ENCODE measurements around the gene FAU. TPM values are rescaled to one million over a fixed set of nuclear protein-coding genes. Genes with fewer than 3 reads are reported as not detected.

Gene FAU
- total and polyA plus RNA-seq, 10 of the 15 experiments (the other 5 are each of a cell fraction or from before 2014, with no cell fraction given) = 332 to 1,347 (median 990) TPM

GRCh38 chr11:65134952-65135632, 13.2 kb upstream of the FAU start:
- peak overlapping the region; percentile 99 for H3K27ac ChIP-seq (ENCODE audit: control insufficient read depth, insufficient read depth)
- SMC1A ChIA-PET (ENCODE audit: uncharacterized antibody, unreplicated experiment) = interaction anchor here (0.7 to 2.4 kb wide), 12 partner anchors 10 to 287 kb away, joined by 3 to 13 read pairs (median 6); partner anchors contain the start of genes FAU, MRPL49 and ZNHIT2
- peak overlapping the region; percentile 99 for H3K4me3 ChIP-seq
- DNase-seq (ENCODE audit: low read depth, low spot score) = no peak
- 0 out of 2 replicates have a peak, but pooled peaks cover 4% of the 10 kb centered on the region for H4K20me1 ChIP-seq (ENCODE audit: control insufficient read depth, insufficient read depth)
- POLR2A ChIA-PET = interaction anchor here (0.6 to 3.1 kb wide), 24 partner anchors 9 to 356 kb away, joined by 3 to 28 read pairs (median 4); partner anchors contain the start of genes CAPN1, CDCA5, FAU and MRPL49
- H3K4me1 ChIP-seq (ENCODE audit: control insufficient read depth, insufficient read depth, low read length) = peaks cover 21% of the 10 kb centered on the region
- peak overlapping the region; percentile 96 for H3K9ac ChIP-seq (ENCODE audit: control insufficient read depth, insufficient read depth, low read length)
- H3K27me3 ChIP-seq (replicated peaks in 1 of 2; ENCODE audit: control insufficient read depth in 2 of 2, insufficient read depth in 2 of 2, low read length in 1 of 2) = no peaks in the 10 kb centered on the region
- FAIRE-seq = peak; percentile 96
- peak overlapping the region; percentile 97 for H2AFZ ChIP-seq (ENCODE audit: control insufficient read depth, low read depth, low read length)
- in situ Hi-C loops (cut with MboI) = no loop called here
- 2% methylated on average over 24 of the region's 24 CpGs for WGBS (ENCODE audit: insufficient coverage, insufficient replicate concordance, low lambda C conversion rate, missing lambda C conversion rate)
- peak; percentile 91 for ATAC-seq
- H3K36me3 ChIP-seq (ENCODE audit: control insufficient read depth in 2 of 2, insufficient read depth in 2 of 2, low read length in 1 of 2) = peaks cover 10 to 13% of the 10 kb centered on the region in 2 experiments; a peak in 3 of 4 replicates
- intact Hi-C loops (cut with micrococcal nuclease; ENCODE audit: unreplicated experiment) = loop anchor here (5.0 to 10.0 kb wide), 2 partner anchors 47 to 120 kb away; partner anchors contain the start of gene CAPN1
- RAD21 ChIA-PET (ENCODE audit: unreplicated experiment) = interaction anchor here (0.5 to 3.0 kb wide), 11 partner anchors 12 to 287 kb away, joined by 3 to 25 read pairs (median 4); partner anchors contain the start of genes ARL2, CAPN1, DPF2 and FAU
- CTCF ChIA-PET = interaction anchor here (0.6 to 6.7 kb wide), 12 partner anchors 11 to 290 kb away, joined by 3 to 40 read pairs (median 5); partner anchors contain the start of genes CAPN1, CDC42BPG, CDC42EP2 and FAU
- peak overlapping the region; percentile 98 for H3K4me2 ChIP-seq (ENCODE audit: control insufficient read depth, insufficient read depth)
- TSS peak; percentile 93 for BruUV-seq (replicated peaks)
- peaks cover 44% of the 10 kb centered on the region for H3K79me2 ChIP-seq (ENCODE audit: control insufficient read depth, insufficient read depth, low read length)
- H3K9me3 ChIP-seq (replicated peaks; ENCODE audit: control insufficient read depth, insufficient read depth, low read length) = no peaks in the 10 kb centered on the region
- TF ChIP-seq LARP7 (IDR thresholded peaks at IDR 0.05) = peak; percentile 57; the same call in 1 of the 2 replicates
- TF ChIP-seq, protein P1, sequence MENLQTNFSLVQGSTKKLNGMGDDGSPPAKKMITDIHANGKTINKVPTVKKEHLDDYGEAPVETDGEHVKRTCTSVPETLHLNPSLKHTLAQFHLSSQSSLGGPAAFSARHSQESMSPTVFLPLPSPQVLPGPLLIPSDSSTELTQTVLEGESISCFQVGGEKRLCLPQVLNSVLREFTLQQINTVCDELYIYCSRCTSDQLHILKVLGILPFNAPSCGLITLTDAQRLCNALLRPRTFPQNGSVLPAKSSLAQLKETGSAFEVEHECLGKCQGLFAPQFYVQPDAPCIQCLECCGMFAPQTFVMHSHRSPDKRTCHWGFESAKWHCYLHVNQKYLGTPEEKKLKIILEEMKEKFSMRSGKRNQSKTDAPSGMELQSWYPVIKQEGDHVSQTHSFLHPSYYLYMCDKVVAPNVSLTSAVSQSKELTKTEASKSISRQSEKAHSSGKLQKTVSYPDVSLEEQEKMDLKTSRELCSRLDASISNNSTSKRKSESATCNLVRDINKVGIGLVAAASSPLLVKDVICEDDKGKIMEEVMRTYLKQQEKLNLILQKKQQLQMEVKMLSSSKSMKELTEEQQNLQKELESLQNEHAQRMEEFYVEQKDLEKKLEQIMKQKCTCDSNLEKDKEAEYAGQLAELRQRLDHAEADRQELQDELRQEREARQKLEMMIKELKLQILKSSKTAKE (IDR thresholded peaks at IDR 0.05; ENCODE audit: low read depth, poor library complexity, severe bottlenecking) = peak; percentile 98
- peak; percentile 73 for TF ChIP-seq POLR2A (IDR thresholded peaks at IDR 0.05; ENCODE audit: low read depth, low read length)
- TF ChIP-seq, protein P2, sequence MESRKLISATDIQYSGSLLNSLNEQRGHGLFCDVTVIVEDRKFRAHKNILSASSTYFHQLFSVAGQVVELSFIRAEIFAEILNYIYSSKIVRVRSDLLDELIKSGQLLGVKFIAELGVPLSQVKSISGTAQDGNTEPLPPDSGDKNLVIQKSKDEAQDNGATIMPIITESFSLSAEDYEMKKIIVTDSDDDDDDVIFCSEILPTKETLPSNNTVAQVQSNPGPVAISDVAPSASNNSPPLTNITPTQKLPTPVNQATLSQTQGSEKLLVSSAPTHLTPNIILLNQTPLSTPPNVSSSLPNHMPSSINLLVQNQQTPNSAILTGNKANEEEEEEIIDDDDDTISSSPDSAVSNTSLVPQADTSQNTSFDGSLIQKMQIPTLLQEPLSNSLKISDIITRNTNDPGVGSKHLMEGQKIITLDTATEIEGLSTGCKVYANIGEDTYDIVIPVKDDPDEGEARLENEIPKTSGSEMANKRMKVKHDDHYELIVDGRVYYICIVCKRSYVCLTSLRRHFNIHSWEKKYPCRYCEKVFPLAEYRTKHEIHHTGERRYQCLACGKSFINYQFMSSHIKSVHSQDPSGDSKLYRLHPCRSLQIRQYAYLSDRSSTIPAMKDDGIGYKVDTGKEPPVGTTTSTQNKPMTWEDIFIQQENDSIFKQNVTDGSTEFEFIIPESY (IDR thresholded peaks at IDR 0.05) = no peak
- TF ChIP-seq PAX5 (IDR thresholded peaks at IDR 0.05; ENCODE audit: borderline replicate concordance, low read depth, low read length) = peak; percentile 50; the same call in 1 of the 2 replicates
- no peak for TF ChIP-seq DPF2 (IDR thresholded peaks at IDR 0.05)
- TF ChIP-seq, protein P3, sequence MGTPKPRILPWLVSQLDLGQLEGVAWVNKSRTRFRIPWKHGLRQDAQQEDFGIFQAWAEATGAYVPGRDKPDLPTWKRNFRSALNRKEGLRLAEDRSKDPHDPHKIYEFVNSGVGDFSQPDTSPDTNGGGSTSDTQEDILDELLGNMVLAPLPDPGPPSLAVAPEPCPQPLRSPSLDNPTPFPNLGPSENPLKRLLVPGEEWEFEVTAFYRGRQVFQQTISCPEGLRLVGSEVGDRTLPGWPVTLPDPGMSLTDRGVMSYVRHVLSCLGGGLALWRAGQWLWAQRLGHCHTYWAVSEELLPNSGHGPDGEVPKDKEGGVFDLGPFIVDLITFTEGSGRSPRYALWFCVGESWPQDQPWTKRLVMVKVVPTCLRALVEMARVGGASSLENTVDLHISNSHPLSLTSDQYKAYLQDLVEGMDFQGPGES (IDR thresholded peaks at IDR 0.05) = peak; percentile 72; the same call in 1 of the 2 replicates
- TF ChIP-seq E2F8 (IDR thresholded peaks at IDR 0.05; ENCODE audit: low read depth, partially characterized antibody) = peak; percentile 13
- peak; percentile 94 for TF ChIP-seq RFX5 (IDR thresholded peaks at IDR 0.05; ENCODE audit: low read depth, low read length)
- TF ChIP-seq NFYB (IDR thresholded peaks at IDR 0.05; ENCODE audit: insufficient read depth, low read depth, low read length) = peak; percentile 94
- no peak for TF ChIP-seq MTA2 (IDR thresholded peaks at IDR 0.05; ENCODE audit: low read depth)
- TF ChIP-seq MLLT1 (IDR thresholded peaks at IDR 0.05) = 0 out of 2 replicates have a peak, but pooled peaks have one; percentile 54

Measured in GM12878 (cell line).